ENCODE measurements around the gene UBE2D2. TPM values are rescaled to one million over a fixed set of nuclear protein-coding genes. Genes with fewer than 3 reads are reported as not detected.

The UBE2D2 gene
- total RNA-seq, 1 donor from 2014 or later: 152 TPM

GRCh38 chr5:139664086-139664693 is 103.1 kb downstream of the UBE2D2 start:
- H3K4me3 Mint-ChIP-seq: peak overlapping the region; percentile 69
- H3K27ac Mint-ChIP-seq: peak overlapping the region; percentile 96
- ChIA-PET CTCF (interaction anchor here (1.0 to 1.8 kb wide), 7 partner anchors 9 to 31 kb away, joined by 3 to 7 read pairs (median 4); partner anchors contain the start of gene CXXC5), POLR2A (interaction anchor here (0.5 to 17.0 kb wide), 13 partner anchors 9 to 276 kb away, joined by 3 to 676 read pairs (median 5); partner anchors contain the start of genes CXXC5 and UBE2D2)
- peaks cover 7% of the 10 kb centered on the region for H3K36me3 Mint-ChIP-seq (ENCODE audit: low read depth)
- DNase-seq: peak; percentile 54
- intact Hi-C loops (cut with micrococcal nuclease): no loop called here
- peaks cover 91% of the 10 kb centered on the region for H3K4me1 Mint-ChIP-seq
- no peaks in the 10 kb centered on the region for H3K9me3 Mint-ChIP-seq
- TF ChIP-seq, protein P1, sequence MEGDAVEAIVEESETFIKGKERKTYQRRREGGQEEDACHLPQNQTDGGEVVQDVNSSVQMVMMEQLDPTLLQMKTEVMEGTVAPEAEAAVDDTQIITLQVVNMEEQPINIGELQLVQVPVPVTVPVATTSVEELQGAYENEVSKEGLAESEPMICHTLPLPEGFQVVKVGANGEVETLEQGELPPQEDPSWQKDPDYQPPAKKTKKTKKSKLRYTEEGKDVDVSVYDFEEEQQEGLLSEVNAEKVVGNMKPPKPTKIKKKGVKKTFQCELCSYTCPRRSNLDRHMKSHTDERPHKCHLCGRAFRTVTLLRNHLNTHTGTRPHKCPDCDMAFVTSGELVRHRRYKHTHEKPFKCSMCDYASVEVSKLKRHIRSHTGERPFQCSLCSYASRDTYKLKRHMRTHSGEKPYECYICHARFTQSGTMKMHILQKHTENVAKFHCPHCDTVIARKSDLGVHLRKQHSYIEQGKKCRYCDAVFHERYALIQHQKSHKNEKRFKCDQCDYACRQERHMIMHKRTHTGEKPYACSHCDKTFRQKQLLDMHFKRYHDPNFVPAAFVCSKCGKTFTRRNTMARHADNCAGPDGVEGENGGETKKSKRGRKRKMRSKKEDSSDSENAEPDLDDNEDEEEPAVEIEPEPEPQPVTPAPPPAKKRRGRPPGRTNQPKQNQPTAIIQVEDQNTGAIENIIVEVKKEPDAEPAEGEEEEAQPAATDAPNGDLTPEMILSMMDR (IDR thresholded peaks at IDR 0.05): no peak
- no peaks in the 10 kb centered on the region for H3K27me3 Mint-ChIP-seq
- ATAC-seq (ENCODE audit: low read depth): peak; percentile 30

DNA sequence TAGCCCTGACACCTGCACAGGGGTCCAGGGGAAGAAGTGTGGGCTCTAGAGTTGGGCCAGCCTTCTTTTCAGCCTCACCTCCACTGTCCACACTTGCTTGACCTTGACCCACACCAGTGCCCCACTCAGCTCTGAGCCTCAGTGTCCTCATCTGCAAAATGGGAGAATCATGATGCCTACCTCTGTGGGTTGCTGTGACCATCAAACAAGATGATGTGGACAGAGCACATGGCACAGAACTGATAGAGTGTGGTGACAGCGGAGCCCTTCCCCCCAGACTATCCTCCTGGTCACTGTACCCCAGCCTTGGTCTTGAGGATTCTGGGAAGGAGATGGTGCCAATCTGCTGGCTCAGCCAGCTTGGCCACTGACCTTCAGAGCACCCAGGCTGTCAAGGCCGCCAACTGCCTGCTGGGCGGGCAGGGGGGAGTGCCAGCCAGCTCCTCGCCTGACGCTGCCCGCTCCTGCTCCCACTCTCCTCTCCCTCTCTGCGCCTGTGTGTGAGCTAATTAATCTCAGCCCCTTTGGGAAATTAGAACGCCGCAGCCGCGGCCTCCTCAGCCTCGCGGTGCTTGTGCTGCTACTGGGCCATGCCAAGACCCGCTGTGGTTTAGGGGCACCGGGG is 103.7 kb downstream of the UBE2D2 start:
- Mint-ChIP-seq H3K27me3 (no peaks in the 10 kb centered on the region), H3K9me3 (no peaks in the 10 kb centered on the region), H3K4me3 (peak overlapping the region; percentile 69), H3K36me3 (ENCODE audit: low read depth) (peaks cover 7% of the 10 kb centered on the region), H3K4me1 (peaks cover 92% of the 10 kb centered on the region), H3K27ac (peak overlapping the region; percentile 96)
- intact Hi-C loops (cut with micrococcal nuclease): no loop called here
- TF ChIP-seq, protein P1 (IDR thresholded peaks at IDR 0.05): no peak
- no peak for ATAC-seq (ENCODE audit: low read depth)
- CTCF ChIA-PET: interaction anchor here (1.0 to 1.8 kb wide), 7 partner anchors 9 to 31 kb away, joined by 3 to 7 read pairs (median 4); partner anchors contain the start of gene CXXC5
- POLR2A ChIA-PET: interaction anchor here (0.6 to 17.0 kb wide), 11 partner anchors 9 to 276 kb away, joined by 3 to 676 read pairs (median 5); partner anchors contain the start of genes CXXC5 and UBE2D2
- no peak for DNase-seq

DNA sequence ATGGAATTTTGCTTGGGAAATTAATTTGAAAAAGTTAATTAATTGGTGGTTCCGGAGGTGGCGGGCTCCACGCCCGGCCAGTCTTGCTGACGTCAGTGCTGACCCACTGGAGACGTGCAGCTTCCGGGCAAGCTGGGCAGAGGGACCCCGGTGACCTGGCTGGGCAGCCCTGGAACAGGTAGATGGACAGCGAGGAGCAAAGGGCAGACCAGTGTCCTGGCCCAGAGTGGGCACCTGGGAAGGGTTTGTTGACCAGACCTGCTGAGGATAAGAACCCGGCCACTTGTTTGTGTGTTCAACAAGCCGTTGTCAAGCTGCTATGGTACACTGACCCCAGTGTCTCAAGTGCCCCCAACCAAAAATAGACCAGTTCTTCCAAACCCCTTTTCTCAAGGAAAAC is 104.5 kb downstream of the UBE2D2 start:
- POLR2A ChIA-PET: interaction anchor here (1.3 to 17.0 kb wide), 4 partner anchors 11 to 81 kb away, joined by 3 to 676 read pairs (median 212); partner anchors contain the start of gene CXXC5
- Mint-ChIP-seq H3K4me3 (peak overlapping the region; percentile 24), H3K9me3 (no peaks in the 10 kb centered on the region), H3K4me1 (peaks cover 93% of the 10 kb centered on the region), H3K27me3 (no peaks in the 10 kb centered on the region), H3K27ac (peak overlapping the region; percentile 96), H3K36me3 (ENCODE audit: low read depth) (peaks cover 9% of the 10 kb centered on the region)
- DNase-seq (no peak), ATAC-seq (ENCODE audit: low read depth) (no peak)
- TF ChIP-seq, protein P1 (IDR thresholded peaks at IDR 0.05): no peak
- CTCF ChIA-PET: interaction anchor here (1.5 to 6.7 kb wide), 3 partner anchors 14 to 30 kb away, joined by 4 to 101 read pairs (median 4); no protein-coding TSS in a partner anchor
- intact Hi-C loops (cut with micrococcal nuclease): no loop called here

- peak overlapping the region; percentile 39 for H3K4me3 Mint-ChIP-seq
- ChIA-PET CTCF (interaction anchor here (1.0 to 6.7 kb wide), 4 partner anchors 13 to 99 kb away, joined by 3 to 101 read pairs (median 6); no protein-coding TSS in a partner anchor), POLR2A (interaction anchor here (1.2 to 17.0 kb wide), 5 partner anchors 12 to 80 kb away, joined by 3 to 676 read pairs (median 11); partner anchors contain the start of gene CXXC5)
- peak overlapping the region; percentile 96 for H3K27ac Mint-ChIP-seq
- TF ChIP-seq, protein P1 (IDR thresholded peaks at IDR 0.05): no peak
- peaks cover 97% of the 10 kb centered on the region for H3K4me1 Mint-ChIP-seq
- no peaks in the 10 kb centered on the region for H3K27me3 Mint-ChIP-seq
- DNase-seq: no peak
- intact Hi-C loops (cut with micrococcal nuclease): no loop called here
- no peak for ATAC-seq (ENCODE audit: low read depth)
- peaks cover 6% of the 10 kb centered on the region for H3K36me3 Mint-ChIP-seq (ENCODE audit: low read depth)
- H3K9me3 Mint-ChIP-seq: no peaks in the 10 kb centered on the region
Observed at GRCh38 chr5:139666551-139666950, 105.4 kb downstream of the UBE2D2 start.

All from activated B cell treated with CpG ODN at 0.5 μM for 24 hours (primary cell).